ENCODE measurements around the gene SAMD4A. TPM values are rescaled to one million over a fixed set of nuclear protein-coding genes. Genes with fewer than 3 reads are reported as not detected.

The SAMD4A gene
- total RNA-seq, 2 donors from 2014 or later: 1.9 to 8.0 TPM

GRCh38 chr14:54683882-54684794, 117.2 kb downstream of the SAMD4A start:
- Mint-ChIP-seq H3K4me3 (no peak overlapping the region), H3K9me3 (no peaks in the 10 kb centered on the region), H3K4me1 (peaks cover 6% of the 10 kb centered on the region), H3K27me3 (ENCODE audit: insufficient read depth) (no peaks in the 10 kb centered on the region), H3K27ac (no peak overlapping the region), H3K36me3 (ENCODE audit: low read depth) (no peaks in the 10 kb centered on the region)
- DNase-seq: peak; percentile 81
- no peaks in the 10 kb centered on the region for H3K27me3 ChIP-seq (ENCODE audit: control insufficient read depth, insufficient read depth, low read length, poor library complexity, severe bottlenecking)
- TF ChIP-seq CTCF (conservative IDR thresholded peaks at IDR 0.05): no peak
- no peaks in the 10 kb centered on the region for H3K4me1 ChIP-seq (ENCODE audit: control insufficient read depth, insufficient read depth, low read length)
- H3K9me3 ChIP-seq (ENCODE audit: control insufficient read depth, low read length): no peaks in the 10 kb centered on the region
- no peak overlapping the region for H3K9ac ChIP-seq (ENCODE audit: extremely low read depth, low read length, poor library complexity, severe bottlenecking)
- WGBS, 2 experiments (ENCODE audit: insufficient coverage in 1 of 2, insufficient read length in 1 of 2): 38 to 56% methylated on average over 5 to 8 of the region's 8 CpGs
- H3K36me3 ChIP-seq (ENCODE audit: control insufficient read depth, insufficient read depth, low read length): no peaks in the 10 kb centered on the region
- H3K4me3 ChIP-seq (ENCODE audit: low read length): no peak overlapping the region
- no peak overlapping the region for H3K27ac ChIP-seq (ENCODE audit: low read depth, low read length)

GRCh38 chr14:54685286-54685845, 118.4 kb downstream of the SAMD4A start:
- no peaks in the 10 kb centered on the region for H3K27me3 Mint-ChIP-seq (ENCODE audit: insufficient read depth)
- H3K27ac Mint-ChIP-seq: no peak overlapping the region
- Histone ChIP-seq H3K4me1 (ENCODE audit: control insufficient read depth, insufficient read depth, low read length) (no peaks in the 10 kb centered on the region), H3K9me3 (ENCODE audit: control insufficient read depth, low read length) (no peaks in the 10 kb centered on the region), H3K27ac (ENCODE audit: low read depth, low read length) (no peak overlapping the region), H3K36me3 (ENCODE audit: control insufficient read depth, insufficient read depth, low read length) (no peaks in the 10 kb centered on the region), H3K9ac (ENCODE audit: extremely low read depth, low read length, poor library complexity, severe bottlenecking) (no peak overlapping the region), H3K4me3 (ENCODE audit: low read length) (no peak overlapping the region), H3K27me3 (ENCODE audit: control insufficient read depth, insufficient read depth, low read length, poor library complexity, severe bottlenecking) (no peaks in the 10 kb centered on the region)
- H3K36me3 Mint-ChIP-seq (ENCODE audit: low read depth): no peaks in the 10 kb centered on the region
- H3K4me1 Mint-ChIP-seq: peaks cover 6% of the 10 kb centered on the region
- no peaks in the 10 kb centered on the region for H3K9me3 Mint-ChIP-seq
- TF ChIP-seq CTCF (conservative IDR thresholded peaks at IDR 0.05): no peak
- H3K4me3 Mint-ChIP-seq: no peak overlapping the region
- WGBS, 2 experiments (ENCODE audit: insufficient coverage in 1 of 2, insufficient read length in 1 of 2): 87 to 98% methylated on average over 4 of the region's 4 CpGs
- DNase-seq: no peak

GRCh38 chr14:54686219-54686870, 119.4 kb downstream of the SAMD4A start:
- TF ChIP-seq CTCF (conservative IDR thresholded peaks at IDR 0.05): no peak

More at GRCh38 chr14:54686219-54686870, 119.4 kb downstream of the SAMD4A start:
- no peaks in the 10 kb centered on the region for H3K36me3 ChIP-seq (ENCODE audit: control insufficient read depth, insufficient read depth, low read length)
- no peak overlapping the region for H3K4me3 ChIP-seq (ENCODE audit: low read length)
- H3K27ac Mint-ChIP-seq: no peak overlapping the region
- H3K27me3 ChIP-seq (ENCODE audit: control insufficient read depth, insufficient read depth, low read length, poor library complexity, severe bottlenecking): no peaks in the 10 kb centered on the region
- no peaks in the 10 kb centered on the region for H3K27me3 Mint-ChIP-seq (ENCODE audit: insufficient read depth)
- WGBS, 2 experiments (ENCODE audit: insufficient coverage in 1 of 2, insufficient read length in 1 of 2): 93 to 95% methylated on average over 4 to 8 of the region's 8 CpGs
- no peaks in the 10 kb centered on the region for H3K9me3 ChIP-seq (ENCODE audit: control insufficient read depth, low read length)
- no peak overlapping the region for H3K4me3 Mint-ChIP-seq
- DNase-seq: no peak
- no peak overlapping the region for H3K9ac ChIP-seq (ENCODE audit: extremely low read depth, low read length, poor library complexity, severe bottlenecking)
- H3K36me3 Mint-ChIP-seq (ENCODE audit: low read depth): no peaks in the 10 kb centered on the region
- H3K4me1 ChIP-seq (ENCODE audit: control insufficient read depth, insufficient read depth, low read length): no peaks in the 10 kb centered on the region
- no peaks in the 10 kb centered on the region for H3K9me3 Mint-ChIP-seq
- H3K4me1 Mint-ChIP-seq: peaks cover 6% of the 10 kb centered on the region
- no peak overlapping the region for H3K27ac ChIP-seq (ENCODE audit: low read depth, low read length)
